ENCODE measurements around the gene TAF3.
A peak's percentile ranks its signal among the peaks of the same experiment; 100 is the strongest.

TAF3 gene

GRCh38 chr10:8049865-8050555, 231.7 kb downstream of the TAF3 start:
- no peak for DNase-seq

GRCh38 chr10:8050556-8051108, 232.3 kb downstream of the TAF3 start:
- DNase-seq = no peak

GRCh38 chr10:8051109-8051821, 233.0 kb downstream of the TAF3 start:
- DNase-seq = no peak

- DNase-seq = no peak
Measured at GRCh38 chr10:8051851-8052257, 233.5 kb downstream of the TAF3 start.

- DNase-seq = no peak
Measured at GRCh38 chr10:8052341-8052955, 234.1 kb downstream of the TAF3 start.

- no peak for DNase-seq
Measured at GRCh38 chr10:8052956-8053445, 234.7 kb downstream of the TAF3 start.

GRCh38 chr10:8053446-8054243, 235.3 kb downstream of the TAF3 start:
- DNase-seq = peak; percentile 93

- no peak for DNase-seq
Measured at GRCh38 chr10:8054244-8054493, 235.9 kb downstream of the TAF3 start.

- DNase-seq = peak; percentile 88
Measured at GRCh38 chr10:8054494-8055407, 236.4 kb downstream of the TAF3 start, which contains the start of gene GATA3. Gene GATA3, plus strand, starts transcription at chr10:8054688. Its CDS starts 968 bp downstream, at chr10:8055656.

- DNase-seq = no peak
Measured at GRCh38 chr10:8055420-8056349, 237.4 kb downstream of the TAF3 start.

- no peak for DNase-seq
Measured at GRCh38 chr10:8056378-8056777, 238.1 kb downstream of the TAF3 start.

- DNase-seq = peak; percentile 67
Measured at GRCh38 chr10:8056871-8057331, 238.6 kb downstream of the TAF3 start.

- DNase-seq = no peak
Measured at GRCh38 chr10:8057636-8058273, 239.4 kb downstream of the TAF3 start.

GRCh38 chr10:8058274-8059111, 240.2 kb downstream of the TAF3 start:
- no peak for DNase-seq

GRCh38 chr10:8059191-8059936, 241.1 kb downstream of the TAF3 start:
- DNase-seq = no peak

GRCh38 chr10:8060010-8060703, 241.9 kb downstream of the TAF3 start:
- DNase-seq = peak; percentile 75

- no peak for DNase-seq
Measured at GRCh38 chr10:8060704-8061121, 242.4 kb downstream of the TAF3 start.
